ENCODE results near the gene ERAL1.

DNA sequence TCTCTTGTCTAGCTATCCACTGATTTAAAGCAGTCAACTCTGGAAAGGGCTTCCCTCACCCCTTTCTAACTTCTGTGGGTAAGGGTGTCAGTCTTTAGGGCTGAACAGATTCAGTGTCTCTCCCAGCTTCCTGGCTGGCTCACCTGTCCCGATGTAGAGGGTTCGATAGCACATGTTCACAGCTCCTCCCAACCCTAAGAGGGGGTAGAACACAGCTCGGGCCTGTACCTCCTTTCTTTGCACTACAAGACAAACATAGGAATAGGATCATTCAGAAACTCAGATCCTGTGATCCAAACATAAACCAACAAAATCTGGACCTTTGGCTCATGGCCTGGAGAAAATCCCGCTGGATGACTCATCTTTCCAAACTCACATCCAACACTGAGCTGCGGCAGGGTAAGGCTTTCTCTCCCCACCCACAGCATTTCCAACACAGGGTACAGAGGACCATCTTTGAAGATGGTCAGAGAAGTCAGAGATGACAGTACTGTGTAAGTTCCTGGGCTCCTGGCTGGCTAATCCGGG, 53.9 kb downstream of the ERAL1 start:
- TF ChIP-seq, protein P1, sequence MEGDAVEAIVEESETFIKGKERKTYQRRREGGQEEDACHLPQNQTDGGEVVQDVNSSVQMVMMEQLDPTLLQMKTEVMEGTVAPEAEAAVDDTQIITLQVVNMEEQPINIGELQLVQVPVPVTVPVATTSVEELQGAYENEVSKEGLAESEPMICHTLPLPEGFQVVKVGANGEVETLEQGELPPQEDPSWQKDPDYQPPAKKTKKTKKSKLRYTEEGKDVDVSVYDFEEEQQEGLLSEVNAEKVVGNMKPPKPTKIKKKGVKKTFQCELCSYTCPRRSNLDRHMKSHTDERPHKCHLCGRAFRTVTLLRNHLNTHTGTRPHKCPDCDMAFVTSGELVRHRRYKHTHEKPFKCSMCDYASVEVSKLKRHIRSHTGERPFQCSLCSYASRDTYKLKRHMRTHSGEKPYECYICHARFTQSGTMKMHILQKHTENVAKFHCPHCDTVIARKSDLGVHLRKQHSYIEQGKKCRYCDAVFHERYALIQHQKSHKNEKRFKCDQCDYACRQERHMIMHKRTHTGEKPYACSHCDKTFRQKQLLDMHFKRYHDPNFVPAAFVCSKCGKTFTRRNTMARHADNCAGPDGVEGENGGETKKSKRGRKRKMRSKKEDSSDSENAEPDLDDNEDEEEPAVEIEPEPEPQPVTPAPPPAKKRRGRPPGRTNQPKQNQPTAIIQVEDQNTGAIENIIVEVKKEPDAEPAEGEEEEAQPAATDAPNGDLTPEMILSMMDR (IDR thresholded peaks at IDR 0.05) = no peak
- no peak for TF ChIP-seq POLR2A (IDR thresholded peaks at IDR 0.05)
